Gastrocnemius medialis (tissue), 4 donors: ENCODE measurements around the gene TSSC4.

Experiments
- CTCF ChIP-seq, 5 experiments: fragments of 450-650 bp in 3 of 5; fragments of 200-600 bp in 2 of 5; sonication (generic) in 2 of 5; IDR thresholded peaks in 4 of 5; conservative IDR thresholded peaks in 1 of 5; 1 replicate in 4 of 5; 2 replicates in 1 of 5; pipeline ENCODE4 v1.5.1; 2016 to 2019; ENCODE audit warnings: antibody characterized with exemption in 5 of 5, mild to moderate bottlenecking in 3 of 5, moderate library complexity in 3 of 5
- POLR2A ChIP-seq, 2 donors: fragments of 450-650 bp; IDR thresholded peaks; one replicate each; pipeline ENCODE4 v1.6.1; 2017; ENCODE audit warnings: antibody characterized with exemption in 2 of 2, mild to moderate bottlenecking in 2 of 2, moderate library complexity in 2 of 2

- TF ChIP-seq CTCF (IDR thresholded peaks at IDR 0.05 in 4 of 5, conservative IDR thresholded peaks at IDR 0.05 in 1 of 5) = no peak
- no peak for TF ChIP-seq POLR2A (IDR thresholded peaks at IDR 0.05)
Observed at GRCh38 chr11:2449548-2450320, 49.2 kb downstream of the TSSC4 start.
